HG03558 (cell line): Measurements from ENCODE around the gene PLXNB2.
"Not testable (repeated sequence)": the region's sequence is repeated elsewhere in the genome, so short reads cannot be mapped to it uniquely, and the experiment has no call there.

Experiments used
- ATAC-seq: cut with Tn5 transposase; IDR thresholded peaks from one replicate; pipeline ENCODE4 v1.9.1; 2021; ENCODE audit warnings: moderate number of reproducible peaks; ENCODE audit not compliant: unreplicated experiment; ENCODE audit errors: extremely low read depth

The PLXNB2 gene, protein sequence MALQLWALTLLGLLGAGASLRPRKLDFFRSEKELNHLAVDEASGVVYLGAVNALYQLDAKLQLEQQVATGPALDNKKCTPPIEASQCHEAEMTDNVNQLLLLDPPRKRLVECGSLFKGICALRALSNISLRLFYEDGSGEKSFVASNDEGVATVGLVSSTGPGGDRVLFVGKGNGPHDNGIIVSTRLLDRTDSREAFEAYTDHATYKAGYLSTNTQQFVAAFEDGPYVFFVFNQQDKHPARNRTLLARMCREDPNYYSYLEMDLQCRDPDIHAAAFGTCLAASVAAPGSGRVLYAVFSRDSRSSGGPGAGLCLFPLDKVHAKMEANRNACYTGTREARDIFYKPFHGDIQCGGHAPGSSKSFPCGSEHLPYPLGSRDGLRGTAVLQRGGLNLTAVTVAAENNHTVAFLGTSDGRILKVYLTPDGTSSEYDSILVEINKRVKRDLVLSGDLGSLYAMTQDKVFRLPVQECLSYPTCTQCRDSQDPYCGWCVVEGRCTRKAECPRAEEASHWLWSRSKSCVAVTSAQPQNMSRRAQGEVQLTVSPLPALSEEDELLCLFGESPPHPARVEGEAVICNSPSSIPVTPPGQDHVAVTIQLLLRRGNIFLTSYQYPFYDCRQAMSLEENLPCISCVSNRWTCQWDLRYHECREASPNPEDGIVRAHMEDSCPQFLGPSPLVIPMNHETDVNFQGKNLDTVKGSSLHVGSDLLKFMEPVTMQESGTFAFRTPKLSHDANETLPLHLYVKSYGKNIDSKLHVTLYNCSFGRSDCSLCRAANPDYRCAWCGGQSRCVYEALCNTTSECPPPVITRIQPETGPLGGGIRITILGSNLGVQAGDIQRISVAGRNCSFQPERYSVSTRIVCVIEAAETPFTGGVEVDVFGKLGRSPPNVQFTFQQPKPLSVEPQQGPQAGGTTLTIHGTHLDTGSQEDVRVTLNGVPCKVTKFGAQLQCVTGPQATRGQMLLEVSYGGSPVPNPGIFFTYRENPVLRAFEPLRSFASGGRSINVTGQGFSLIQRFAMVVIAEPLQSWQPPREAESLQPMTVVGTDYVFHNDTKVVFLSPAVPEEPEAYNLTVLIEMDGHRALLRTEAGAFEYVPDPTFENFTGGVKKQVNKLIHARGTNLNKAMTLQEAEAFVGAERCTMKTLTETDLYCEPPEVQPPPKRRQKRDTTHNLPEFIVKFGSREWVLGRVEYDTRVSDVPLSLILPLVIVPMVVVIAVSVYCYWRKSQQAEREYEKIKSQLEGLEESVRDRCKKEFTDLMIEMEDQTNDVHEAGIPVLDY (N-terminal part only)

GRCh38 chr22:50306753-50307749, at the start of gene PLXNB2:
Gene PLXNB2 (minus strand): TSS chr22:50307646. CDS start chr22:50290584, 17,062 bp downstream.
- no peak for ATAC-seq

- no peak for ATAC-seq
These were observed 49.8 kb upstream of the PLXNB2 start for GRCh38 chr22:50357222-50357621.

- ATAC-seq = no peak
These were observed 48.7 kb upstream of the PLXNB2 start for GRCh38 chr22:50356186-50356585.

DNA sequence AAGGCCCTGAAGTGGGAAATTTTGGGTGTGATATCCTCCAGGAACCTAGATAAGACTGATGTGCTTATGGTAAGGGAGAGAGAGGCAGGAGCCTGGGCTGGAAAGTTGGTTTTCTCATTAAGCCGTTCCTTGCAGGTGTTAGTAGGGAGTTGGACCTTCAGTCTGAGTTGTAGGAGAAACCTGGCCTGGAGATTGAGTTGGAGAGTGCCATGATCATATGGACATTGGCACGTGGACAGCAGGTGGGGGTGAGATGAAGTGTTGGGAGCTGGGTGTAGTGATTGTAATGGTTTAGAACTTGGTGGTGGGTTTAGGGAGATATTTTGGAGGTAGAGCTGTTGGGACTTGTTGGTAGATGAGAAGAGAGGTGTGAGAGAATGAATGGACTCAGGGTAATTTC, 40.6 kb upstream of the PLXNB2 start:
- no peak for ATAC-seq

DNA sequence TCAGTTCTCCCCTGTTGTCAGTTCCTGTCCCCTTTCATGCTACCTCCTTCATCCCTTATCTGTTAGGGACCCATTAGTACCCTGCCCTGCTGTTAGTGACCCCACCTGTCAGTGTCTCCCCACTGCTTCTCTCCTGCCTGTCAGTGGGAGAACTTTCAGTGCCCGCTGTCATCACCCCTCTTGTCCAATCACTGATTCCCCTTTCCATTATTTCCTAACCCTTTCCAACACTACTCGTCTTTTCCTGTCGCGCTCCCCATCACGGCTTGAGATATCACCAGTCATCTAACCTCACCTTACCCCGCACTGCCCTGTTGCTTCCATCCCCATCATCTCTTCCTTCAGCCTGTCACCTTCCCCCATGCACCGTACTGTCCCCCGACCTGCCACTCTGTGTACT, 39.7 kb upstream of the PLXNB2 start:
- ATAC-seq = no peak

- ATAC-seq = no peak
These were observed 39.0 kb upstream of the PLXNB2 start for GRCh38 chr22:50346470-50346869.

- no peak for ATAC-seq
These were observed 36.1 kb upstream of the PLXNB2 start for GRCh38 chr22:50343541-50343935.

GRCh38 chr22:50342651-50343540, 35.5 kb upstream of the PLXNB2 start, which contains the start of gene PPP6R2:
Gene PPP6R2 (plus strand): TSS chr22:50343327. CDS start chr22:50393909, 50,582 bp downstream.
- no peak for ATAC-seq

DNA sequence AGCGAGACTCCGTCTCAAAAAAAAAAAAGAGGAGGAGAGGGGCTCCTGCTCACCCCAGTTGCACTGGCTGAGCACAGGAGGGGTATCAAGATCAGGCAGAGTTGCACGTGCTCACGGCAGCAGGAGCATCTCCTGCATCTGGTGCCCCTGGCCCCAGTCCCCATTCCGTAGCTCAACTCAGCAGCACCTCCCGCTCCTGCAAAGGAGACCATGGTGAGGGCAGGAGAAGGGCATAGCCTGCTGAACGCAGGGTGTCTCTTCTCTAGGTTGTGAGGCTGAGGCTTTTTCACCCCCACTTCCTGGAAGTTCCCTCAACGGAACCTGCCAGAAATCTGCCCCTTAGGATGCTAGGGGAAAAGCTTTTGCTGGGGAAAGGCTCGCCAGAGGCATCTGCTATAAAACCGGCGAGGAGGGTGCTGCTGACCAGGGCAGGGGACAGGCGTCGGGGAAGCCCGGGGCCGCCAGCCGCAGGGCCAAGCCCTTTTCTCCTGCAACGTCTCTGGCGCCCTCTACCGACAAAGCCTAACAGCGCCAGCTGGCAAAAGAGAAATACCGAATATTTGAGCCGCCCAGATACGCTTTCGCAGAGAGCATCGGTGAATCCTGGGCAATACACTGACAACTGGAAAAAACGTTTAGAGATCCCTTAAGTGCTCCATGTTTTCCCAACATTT, 34.7 kb upstream of the PLXNB2 start:
- no peak for ATAC-seq

DNA sequence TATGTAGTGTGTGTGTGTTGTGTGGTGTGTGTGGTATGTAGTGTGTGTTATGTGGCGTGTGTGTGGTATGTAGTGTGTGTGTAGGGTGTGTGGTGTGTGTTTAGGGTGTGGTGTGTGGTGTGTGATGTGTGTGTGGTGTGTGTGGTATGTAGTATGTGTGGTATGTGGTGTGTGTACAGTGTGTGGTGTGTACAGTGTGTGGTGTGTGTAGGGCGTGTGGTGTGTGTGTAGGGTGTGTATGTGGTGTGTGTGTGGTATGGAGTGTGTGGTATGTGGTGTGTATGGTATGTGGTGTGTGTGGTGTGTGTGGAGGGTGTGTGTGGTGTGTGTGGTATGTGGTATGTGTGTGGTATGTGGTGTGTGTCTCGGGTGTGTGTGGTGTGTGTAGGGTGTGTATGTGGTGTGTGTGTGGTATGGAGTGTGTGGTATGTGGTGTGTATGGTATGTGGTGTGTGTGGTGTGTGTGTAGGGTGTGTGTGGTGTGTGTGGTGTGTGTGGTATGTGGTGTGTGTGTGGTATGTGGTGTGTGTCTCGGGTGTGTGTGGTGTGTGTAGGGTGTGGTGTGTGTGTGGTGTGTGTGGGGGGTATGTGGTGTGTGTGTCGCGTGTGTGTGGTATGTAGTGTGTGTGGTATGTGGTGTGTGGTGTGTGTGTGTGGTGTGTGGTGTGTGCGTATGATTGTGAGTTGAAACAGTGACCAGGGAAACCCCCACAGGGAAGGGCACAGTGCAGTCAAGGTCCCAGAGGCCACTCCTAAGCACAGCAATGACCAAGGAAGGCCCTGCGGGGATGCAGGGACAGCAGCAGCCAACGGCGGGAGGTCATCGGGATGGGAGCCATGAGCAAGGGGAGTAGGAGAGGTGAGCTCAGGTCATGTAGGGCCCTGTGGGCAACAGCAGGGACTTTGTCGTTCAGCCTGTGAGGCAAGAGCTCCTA, 32.8 kb upstream of the PLXNB2 start:
- ATAC-seq = no peak

- ATAC-seq = no peak
These were observed 31.5 kb upstream of the PLXNB2 start for GRCh38 chr22:50338860-50339462.

GRCh38 chr22:50338042-50338573, 30.7 kb upstream of the PLXNB2 start:
- ATAC-seq = no peak

DNA sequence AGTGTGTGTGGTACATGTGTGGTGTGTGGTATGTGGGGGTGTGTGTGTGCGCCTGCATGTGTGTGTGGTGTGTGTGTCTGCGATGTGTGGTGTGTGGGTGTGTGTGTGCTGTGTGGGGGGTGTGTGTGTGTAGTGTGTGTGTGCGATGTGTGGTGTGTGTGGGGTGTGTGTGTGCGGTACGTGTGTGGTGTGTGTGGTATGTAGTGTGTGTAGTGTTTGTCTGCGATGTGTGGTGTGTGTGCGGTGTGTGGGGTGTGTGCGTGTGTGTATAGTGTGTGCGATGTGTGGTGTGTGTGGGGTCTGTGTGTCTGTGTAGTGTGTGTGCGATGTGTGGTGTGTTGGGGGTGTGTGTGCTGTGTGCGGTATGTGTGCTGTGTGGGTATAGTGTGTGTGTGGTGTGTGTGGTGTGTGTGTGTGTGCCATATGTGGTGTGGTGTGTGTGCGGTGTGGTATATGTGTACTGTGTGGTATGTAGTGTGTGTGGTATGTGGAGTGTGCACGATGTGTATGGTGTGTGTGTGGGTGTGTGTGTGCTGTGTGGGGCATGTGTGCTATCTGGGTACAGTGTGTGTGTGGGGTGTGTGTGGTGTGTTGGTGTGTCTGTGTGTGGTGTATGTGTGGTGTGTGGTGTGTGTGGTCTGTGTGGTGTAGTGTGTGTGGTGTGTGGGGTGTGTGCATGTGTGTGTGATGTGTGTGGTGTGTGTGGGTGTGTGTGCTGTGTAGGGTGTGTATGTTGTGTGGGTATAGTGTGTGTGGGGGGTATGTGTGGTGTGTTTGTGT, 30.0 kb upstream of the PLXNB2 start:
- no peak for ATAC-seq

DNA sequence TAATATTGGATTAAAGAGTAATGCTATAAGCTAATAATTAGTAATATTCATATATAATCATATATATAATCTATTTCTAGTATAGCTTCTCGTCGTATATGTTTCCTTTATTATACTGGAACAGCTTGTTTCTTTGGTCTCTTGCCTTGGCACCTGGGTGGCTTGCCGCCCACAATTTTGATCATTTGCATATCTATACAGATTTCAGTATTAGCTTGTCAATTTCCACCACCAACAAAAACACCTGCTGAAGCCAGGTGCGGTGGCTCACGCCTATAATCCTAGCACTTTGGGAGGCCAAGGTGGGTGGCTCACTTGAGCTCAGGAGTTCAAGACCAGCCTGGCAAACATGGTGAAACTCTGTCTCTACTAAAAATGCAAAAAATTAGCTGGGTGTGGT, 27.0 kb upstream of the PLXNB2 start:
- not testable (repeated sequence) for ATAC-seq

GRCh38 chr22:50329236-50329635, 21.8 kb upstream of the PLXNB2 start:
- ATAC-seq = no peak
